Prostate gland (tissue), 1 donor: Measurements from ENCODE around the gene SIDT2.

ENCODE experiments used
- POLR2A ChIP-seq: fragments of 450-650 bp; IDR thresholded peaks from one replicate; pipeline ENCODE4 v1.6.1; 2016; ENCODE audit warnings: antibody characterized with exemption, mild to moderate bottlenecking
- POLR2AphosphoS5 ChIP-seq: sonication (generic); formaldehyde crosslinking; IDR thresholded peaks from one replicate; pipeline ENCODE4 v1.6.1; 2017; ENCODE audit warnings: antibody characterized with exemption

DNA sequence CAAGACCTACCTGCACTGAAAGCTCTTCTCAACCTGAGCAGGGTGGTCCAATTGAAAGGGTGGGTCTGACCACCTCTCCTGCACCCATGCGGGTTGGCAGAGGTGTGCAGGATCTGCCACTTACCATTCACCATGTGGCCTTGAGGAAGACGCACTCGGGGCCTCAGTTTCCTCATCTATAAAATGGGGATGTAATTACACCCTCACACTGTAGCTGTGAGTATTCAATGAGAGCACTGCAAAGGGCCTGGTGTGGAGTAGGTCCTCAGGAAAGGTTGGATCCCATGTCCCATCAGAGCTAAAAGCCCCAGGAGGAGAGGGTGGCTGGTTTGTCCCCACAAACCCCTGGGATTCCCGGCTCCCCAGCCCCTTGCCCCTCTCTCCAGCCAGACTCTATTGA, 20.1 kb downstream of the SIDT2 start:
- TF ChIP-seq POLR2AphosphoS5 (no peak), POLR2A (no peak)
